Prostate gland (tissue), 2 donors: ENCODE data around the gene MED16. TPM values are rescaled to one million over a fixed set of nuclear protein-coding genes. Genes with fewer than 3 reads are reported as not detected.

Experiments
- DNase-seq: peaks from one replicate; pipeline ENCODE4 v3.0.0-alpha.2; 2019; ENCODE audit warnings: low spot score
- H3K27ac ChIP-seq, 2 donors: fragments of 200-600 bp; sonication (generic); 2 replicates each; pipeline ENCODE4 v1.5.1; 2017 to 2019
- H3K27me3 ChIP-seq: fragments of 200-600 bp; sonication (generic); replicated peaks from 2 replicates; pipeline ENCODE4 v1.5.1; 2019; ENCODE audit not compliant: insufficient read depth
- H3K36me3 ChIP-seq, 2 donors: fragments of 200-600 bp; sonication (generic); 1 replicate in 1 of 2; 2 replicates in 1 of 2; pipeline versions ENCODE4 v1.5.1 to v1.8.1; 2017 to 2019
- H3K4me1 ChIP-seq: fragments of 200-600 bp; sonication (generic); replicated peaks from 2 replicates; pipeline ENCODE4 v1.5.1; 2019
- H3K4me3 ChIP-seq, 2 donors: fragments of 200-600 bp; sonication (generic); 2 replicates each; pipeline ENCODE4 v1.5.1; 2017 to 2019
- H3K9me3 ChIP-seq: fragments of 200-600 bp; sonication (generic); 2 replicates; pipeline ENCODE4 v1.5.1; 2017
- POLR2A ChIP-seq: fragments of 450-650 bp; IDR thresholded peaks from one replicate; pipeline ENCODE4 v1.6.1; 2016; ENCODE audit warnings: antibody characterized with exemption, mild to moderate bottlenecking
- POLR2AphosphoS5 ChIP-seq: sonication (generic); formaldehyde crosslinking; IDR thresholded peaks from one replicate; pipeline ENCODE4 v1.6.1; 2017; ENCODE audit warnings: antibody characterized with exemption
- WGBS: methylation state at CpG from one replicate; pipeline ENCODE4 v1.1.5; 2018; 5-methylcytosine and 5-hydroxymethylcytosine counted together
- intact Hi-C: fragments of 100-400 bp; cut with DNase I; formaldehyde crosslinking; loops from one replicate; pipeline ENCODE4 v1.14.2; 2022
- total RNA-seq, 2 donors: library from RNA; depleted of rRNA; stranded (reverse); fragments of >200 nt; gene quantifications; one replicate each; pipeline ENCODE4 v1.1.0, GENCODE V29; 2016
- TF ChIP-seq, protein P1 (sequence below), 4 experiments: fragments of 200-600 bp in 2 of 4; fragments of 450-650 bp in 2 of 4; sonication (generic) in 2 of 4; IDR thresholded peaks; 1 replicate in 3 of 4; 2 replicates in 1 of 4; pipeline ENCODE4 v1.5.1; 2016 to 2019; ENCODE audit warnings: antibody characterized with exemption in 4 of 4, mild to moderate bottlenecking in 2 of 4, moderate library complexity in 2 of 4

The MED16 gene
- total RNA-seq, 2 donors from 2014 or later = 65.1 to 114 TPM

DNA sequence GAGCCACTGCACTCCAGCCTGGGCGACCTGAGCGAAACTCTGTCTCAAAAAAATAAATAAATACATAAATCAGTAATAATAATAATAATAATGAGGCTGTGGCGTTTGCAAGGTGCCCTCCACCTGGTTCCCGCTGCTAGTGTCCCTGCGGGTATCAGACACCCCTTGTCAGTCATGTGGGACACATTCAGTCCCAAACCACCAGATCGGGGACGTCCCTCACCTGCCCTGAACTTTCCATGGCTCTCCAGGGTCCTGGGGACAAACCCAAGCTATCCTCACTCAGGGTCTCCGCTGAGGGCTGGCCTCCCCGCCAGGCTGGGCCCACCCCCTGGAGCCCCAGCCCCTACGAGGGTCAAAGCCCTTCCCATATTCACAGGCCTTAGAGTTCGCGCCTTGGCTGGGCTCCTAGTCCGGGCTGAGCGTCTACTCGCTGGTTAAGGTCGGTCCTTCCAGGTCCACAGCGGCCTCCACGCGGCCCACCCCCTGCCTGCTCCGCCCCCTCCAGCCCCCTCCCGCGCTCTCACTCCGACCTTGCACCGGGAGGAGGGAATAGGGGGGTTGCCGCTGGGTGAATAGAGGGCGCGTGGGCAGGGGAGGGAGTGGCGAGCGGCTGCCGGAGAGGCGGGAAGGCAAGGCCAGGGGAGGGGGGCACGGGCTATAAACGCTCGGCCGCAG lies 23.8 kb upstream of the MED16 start:
- no peak for DNase-seq

DNA sequence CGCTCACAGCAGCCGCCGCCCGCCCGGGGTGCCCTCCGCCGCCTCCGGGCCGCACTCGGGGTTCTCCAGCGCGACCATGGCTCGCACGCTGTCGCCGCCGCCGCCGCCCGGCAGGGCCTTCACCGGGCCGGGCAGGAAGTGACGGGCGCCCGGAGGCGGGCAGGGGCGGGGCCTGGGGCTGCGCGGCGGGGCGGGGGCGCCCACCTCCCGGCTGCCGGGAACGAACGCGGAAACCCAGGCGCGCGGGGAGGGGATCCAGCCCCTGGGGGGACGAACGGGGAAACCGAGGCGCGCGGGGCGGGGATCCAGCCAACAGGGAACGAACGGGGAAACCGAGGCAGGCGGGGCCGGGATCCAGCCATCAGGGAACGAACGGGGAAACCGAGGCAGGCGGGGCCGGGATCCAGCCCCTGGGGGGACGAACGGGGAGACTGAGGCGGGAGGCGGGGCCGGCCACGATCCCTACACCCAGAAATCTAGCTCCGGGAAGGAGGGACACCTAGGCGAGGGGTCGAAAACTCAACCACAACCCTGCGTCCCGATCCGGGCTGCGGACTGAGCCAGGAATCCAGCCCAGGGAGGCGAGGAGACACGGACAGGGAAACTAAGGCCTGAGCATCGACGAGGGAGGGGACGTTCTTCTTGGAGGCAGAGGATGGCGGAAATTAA lies 20.2 kb upstream of the MED16 start, which contains the start of gene R3HDM4:
TSS of gene R3HDM4 (minus strand) at position 140 of the 669 bp plus-strand sequence. CDS start at position 78, 62 bp downstream.
- no peaks in the 10 kb centered on the region for H3K9me3 ChIP-seq
- peak within 1 kb of the TSS; percentile 82 to 92 for H3K4me3 ChIP-seq
- under 1% methylated on average over 43 of the region's 76 CpGs for WGBS
- no peaks in the 10 kb centered on the region for H3K36me3 ChIP-seq
- intact Hi-C loops = loop anchor here (2.0 kb wide), 1 partner anchor 44 kb away; no protein-coding TSS in a partner anchor
- H3K27ac ChIP-seq = peak within 1 kb of the TSS; percentile 92 to 93
- peaks cover 11% of the 10 kb centered on the region for H3K4me1 ChIP-seq
- TF ChIP-seq POLR2AphosphoS5 (no peak), POLR2A (peak; percentile 63)
- TF ChIP-seq, protein P1, sequence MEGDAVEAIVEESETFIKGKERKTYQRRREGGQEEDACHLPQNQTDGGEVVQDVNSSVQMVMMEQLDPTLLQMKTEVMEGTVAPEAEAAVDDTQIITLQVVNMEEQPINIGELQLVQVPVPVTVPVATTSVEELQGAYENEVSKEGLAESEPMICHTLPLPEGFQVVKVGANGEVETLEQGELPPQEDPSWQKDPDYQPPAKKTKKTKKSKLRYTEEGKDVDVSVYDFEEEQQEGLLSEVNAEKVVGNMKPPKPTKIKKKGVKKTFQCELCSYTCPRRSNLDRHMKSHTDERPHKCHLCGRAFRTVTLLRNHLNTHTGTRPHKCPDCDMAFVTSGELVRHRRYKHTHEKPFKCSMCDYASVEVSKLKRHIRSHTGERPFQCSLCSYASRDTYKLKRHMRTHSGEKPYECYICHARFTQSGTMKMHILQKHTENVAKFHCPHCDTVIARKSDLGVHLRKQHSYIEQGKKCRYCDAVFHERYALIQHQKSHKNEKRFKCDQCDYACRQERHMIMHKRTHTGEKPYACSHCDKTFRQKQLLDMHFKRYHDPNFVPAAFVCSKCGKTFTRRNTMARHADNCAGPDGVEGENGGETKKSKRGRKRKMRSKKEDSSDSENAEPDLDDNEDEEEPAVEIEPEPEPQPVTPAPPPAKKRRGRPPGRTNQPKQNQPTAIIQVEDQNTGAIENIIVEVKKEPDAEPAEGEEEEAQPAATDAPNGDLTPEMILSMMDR (IDR thresholded peaks at IDR 0.05) = no peak
- peaks cover 7% of the 10 kb centered on the region for H3K27me3 ChIP-seq
- peak; percentile 80 for DNase-seq

More for the DNA sequence above, 23.8 kb upstream of the MED16 start:
- no peaks in the 10 kb centered on the region for H3K9me3 ChIP-seq
- peak overlapping the region; percentile 3 to 23 for H3K4me3 ChIP-seq
- intact Hi-C loops = no loop called here
- peaks cover 7% of the 10 kb centered on the region for H3K4me1 ChIP-seq
- TF ChIP-seq, protein P1 (IDR thresholded peaks at IDR 0.05) = no peak
- TF ChIP-seq POLR2AphosphoS5 = no peak
- TF ChIP-seq POLR2A = no peak
- H3K27me3 ChIP-seq = peaks cover 20% of the 10 kb centered on the region
- no peak overlapping the region for H3K27ac ChIP-seq
- WGBS = 22% methylated on average over 33 of the region's 35 CpGs
- no peaks in the 10 kb centered on the region for H3K36me3 ChIP-seq

DNA sequence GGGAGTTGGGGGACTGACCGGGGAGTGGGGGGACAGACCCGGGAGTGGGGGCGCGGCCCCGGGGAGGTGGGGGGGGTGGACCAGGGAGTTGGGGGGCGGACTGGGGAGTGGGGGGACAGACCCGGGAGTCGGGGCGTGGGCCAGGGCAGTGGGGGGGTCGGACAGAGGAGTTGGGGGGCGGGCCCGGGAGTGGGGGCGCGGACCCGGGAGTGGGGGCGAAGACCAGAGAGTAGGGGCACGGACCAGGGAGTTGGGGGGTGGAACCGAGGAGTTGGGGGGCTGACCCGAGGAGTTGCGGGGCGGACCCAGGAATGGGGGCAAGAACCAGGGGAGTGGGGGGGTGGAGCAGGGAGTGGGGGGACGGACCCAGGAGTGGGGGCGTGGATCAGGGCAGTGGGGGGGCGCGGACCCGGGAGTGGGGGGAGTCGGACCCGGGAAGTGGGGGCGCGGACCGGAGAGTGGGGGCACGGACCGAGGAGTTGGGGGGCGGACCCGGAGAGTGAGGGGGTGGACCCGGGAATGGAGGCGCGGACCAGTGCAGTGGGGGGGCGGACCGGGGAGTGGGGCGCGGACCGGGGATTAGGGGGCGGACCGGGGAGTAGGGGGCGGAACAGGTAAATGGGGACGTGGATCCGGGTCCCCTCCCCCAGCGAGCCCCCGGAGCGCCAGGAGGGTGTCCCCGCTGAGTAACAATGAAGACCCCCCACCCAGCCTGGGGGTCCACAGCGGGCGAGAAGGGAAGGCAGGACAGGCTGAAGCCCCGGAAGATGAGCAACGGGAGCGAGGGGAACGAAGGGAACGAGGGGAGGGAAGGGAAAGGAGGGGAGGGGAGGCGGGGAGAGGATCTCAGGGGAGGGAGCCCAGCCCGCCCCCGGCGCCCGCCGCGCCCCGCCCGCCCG lies 19.4 kb upstream of the MED16 start:
- intact Hi-C loops = loop anchor here (2.0 kb wide), 1 partner anchor 44 kb away; no protein-coding TSS in a partner anchor
- peak overlapping the region; percentile 92 to 93 for H3K27ac ChIP-seq
- peaks cover 2% of the 10 kb centered on the region for H3K27me3 ChIP-seq
- TF ChIP-seq POLR2AphosphoS5 = no peak
- no peaks in the 10 kb centered on the region for H3K9me3 ChIP-seq
- peaks cover 9% of the 10 kb centered on the region for H3K4me1 ChIP-seq
- H3K36me3 ChIP-seq = no peaks in the 10 kb centered on the region
- 1% methylated on average over 47 of the region's 69 CpGs for WGBS
- DNase-seq = no peak
- H3K4me3 ChIP-seq = peak overlapping the region; percentile 82 to 92

DNA sequence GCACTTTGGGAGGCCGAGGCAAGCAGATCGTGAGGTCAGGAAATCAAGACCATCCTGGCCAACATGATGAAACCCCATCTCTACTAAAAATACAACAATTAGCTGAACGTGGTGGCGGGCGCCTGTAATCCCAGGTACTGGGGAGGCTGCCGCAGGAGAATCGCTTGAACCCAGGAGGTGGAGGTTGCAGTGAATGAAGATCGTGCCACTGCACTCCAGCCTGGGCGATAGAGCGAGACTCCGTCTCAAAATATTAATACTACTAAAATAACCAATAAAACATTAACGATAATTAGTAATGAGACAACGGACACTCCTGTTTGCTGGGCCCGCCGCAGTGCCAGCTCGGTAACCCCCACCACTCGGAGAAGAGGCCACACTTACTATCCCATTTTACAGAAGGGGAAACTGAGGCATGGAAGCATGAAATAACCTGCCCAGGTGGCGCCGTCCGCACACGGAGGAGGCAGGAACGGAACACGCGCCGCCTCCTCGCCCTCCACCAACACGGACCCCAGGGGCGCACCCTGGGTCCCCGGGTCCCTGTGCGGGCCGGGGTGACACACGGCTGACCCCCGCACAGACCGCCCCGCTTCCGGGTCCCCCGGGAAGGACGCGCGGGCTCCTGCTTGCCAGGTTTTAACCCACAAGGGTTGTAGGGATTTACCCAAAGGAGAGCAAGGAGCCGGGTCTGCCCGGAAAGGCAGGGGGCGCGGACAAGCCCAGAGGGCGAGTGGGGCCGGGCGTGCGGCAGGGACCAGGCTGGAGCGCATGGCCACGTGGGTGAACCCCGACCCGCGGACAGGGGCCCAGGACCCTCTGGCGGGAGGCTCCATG lies 18.4 kb upstream of the MED16 start:
- Histone ChIP-seq H3K4me3 (no peak overlapping the region), H3K27ac (no peak overlapping the region), H3K9me3 (no peaks in the 10 kb centered on the region), H3K27me3 (no peaks in the 10 kb centered on the region), H3K36me3 (no peaks in the 10 kb centered on the region), H3K4me1 (peaks cover 4% of the 10 kb centered on the region)
- DNase-seq = no peak
- TF ChIP-seq, protein P1 (IDR thresholded peaks at IDR 0.05) = no peak
- TF ChIP-seq POLR2A (no peak), POLR2AphosphoS5 (no peak)
- intact Hi-C loops = loop anchor here (2.0 kb wide), 1 partner anchor 43 kb away; no protein-coding TSS in a partner anchor
- WGBS = 84% methylated on average over 53 of the region's 54 CpGs
